ENCODE measurements around the gene RALGAPB.

DNA sequence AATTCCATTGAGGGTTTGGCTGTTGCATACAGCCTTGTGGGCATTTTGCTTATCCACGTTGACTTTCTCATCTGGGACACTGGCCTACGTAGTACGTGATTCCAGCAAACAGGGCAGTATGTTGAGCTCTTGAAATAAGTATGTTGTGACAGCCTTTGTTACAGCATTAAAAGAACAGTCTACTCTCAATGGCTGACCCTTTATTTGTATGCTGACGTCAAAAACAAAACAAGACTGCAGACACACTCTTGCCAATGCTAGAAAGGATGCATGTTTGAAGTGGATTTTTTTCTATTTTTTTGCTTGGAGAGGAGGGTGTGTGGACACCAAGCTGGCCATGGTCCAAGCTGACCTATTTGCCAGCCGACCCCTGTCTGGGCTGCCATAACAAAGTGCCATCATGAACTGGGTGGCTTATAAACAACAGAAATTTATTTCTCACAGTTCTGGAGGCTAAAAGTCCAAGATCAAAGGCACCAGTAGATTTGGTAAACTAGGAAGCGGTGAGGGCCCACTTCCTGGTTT lies 26.7 kb upstream of the RALGAPB start:
- TF ChIP-seq, protein P1, sequence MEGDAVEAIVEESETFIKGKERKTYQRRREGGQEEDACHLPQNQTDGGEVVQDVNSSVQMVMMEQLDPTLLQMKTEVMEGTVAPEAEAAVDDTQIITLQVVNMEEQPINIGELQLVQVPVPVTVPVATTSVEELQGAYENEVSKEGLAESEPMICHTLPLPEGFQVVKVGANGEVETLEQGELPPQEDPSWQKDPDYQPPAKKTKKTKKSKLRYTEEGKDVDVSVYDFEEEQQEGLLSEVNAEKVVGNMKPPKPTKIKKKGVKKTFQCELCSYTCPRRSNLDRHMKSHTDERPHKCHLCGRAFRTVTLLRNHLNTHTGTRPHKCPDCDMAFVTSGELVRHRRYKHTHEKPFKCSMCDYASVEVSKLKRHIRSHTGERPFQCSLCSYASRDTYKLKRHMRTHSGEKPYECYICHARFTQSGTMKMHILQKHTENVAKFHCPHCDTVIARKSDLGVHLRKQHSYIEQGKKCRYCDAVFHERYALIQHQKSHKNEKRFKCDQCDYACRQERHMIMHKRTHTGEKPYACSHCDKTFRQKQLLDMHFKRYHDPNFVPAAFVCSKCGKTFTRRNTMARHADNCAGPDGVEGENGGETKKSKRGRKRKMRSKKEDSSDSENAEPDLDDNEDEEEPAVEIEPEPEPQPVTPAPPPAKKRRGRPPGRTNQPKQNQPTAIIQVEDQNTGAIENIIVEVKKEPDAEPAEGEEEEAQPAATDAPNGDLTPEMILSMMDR (conservative IDR thresholded peaks at IDR 0.05; ENCODE audit: low read length), result no peak
- TF ChIP-seq EZH2phosphoT487 (IDR thresholded peaks at IDR 0.05; ENCODE audit: borderline replicate concordance, low read depth, low read length), result no peak
